Neural cell (in vitro differentiated cells): ENCODE results near the gene METAP1D. TPM values are rescaled to one million over a fixed set of nuclear protein-coding genes. Genes with fewer than 3 reads are reported as not detected.

Source experiments
- H2AFZ ChIP-seq: fragments of 200-600, 300-800 bp; sonication (generic), shearing (Covaris generic); 2 replicates; pipeline ENCODE4 v1.6.0; 2014; ENCODE audit warnings: low read depth, mild to moderate bottlenecking, antibody characterized with exemption, low read length, moderate library complexity
- H3F3A ChIP-seq: fragments of 200-600 bp; shearing (Covaris generic); 2 replicates; pipeline ENCODE4 v1.6.1; 2016; ENCODE audit warnings: mild to moderate bottlenecking, moderate library complexity, mixed read lengths, antibody characterized with exemption, low read length; ENCODE audit not compliant: insufficient read depth, poor library complexity, severe bottlenecking
- H3K27ac ChIP-seq: fragments of 200-600, 300-800 bp; sonication (generic), shearing (Covaris generic); 2 replicates; pipeline ENCODE4 v1.5.1; 2014; ENCODE audit warnings: mild to moderate bottlenecking, low read length, moderate library complexity
- H3K27me3 ChIP-seq: fragments of 300-800, 200-600 bp; sonication (generic), shearing (Covaris generic); 2 replicates; pipeline ENCODE4 v1.6.0; 2014; ENCODE audit warnings: mild to moderate bottlenecking, low read depth, low read length, moderate library complexity; ENCODE audit not compliant: insufficient read depth
- H3K36me3 ChIP-seq: fragments of 300-800, 200-600 bp; sonication (generic), shearing (Covaris generic); 2 replicates; pipeline ENCODE4 v1.5.1; 2014; ENCODE audit warnings: mild to moderate bottlenecking, antibody characterized with exemption, low read length, moderate library complexity; ENCODE audit not compliant: insufficient read depth
- H3K4me2 ChIP-seq: fragments of 300-800, 200-600 bp; sonication (generic), shearing (Covaris generic); 2 replicates; pipeline ENCODE4 v1.6.0; 2014; ENCODE audit warnings: mild to moderate bottlenecking, low read length
- H3K4me3 ChIP-seq: fragments of 300-800, 200-600 bp; sonication (generic), shearing (Covaris generic); 2 replicates; pipeline ENCODE4 v1.5.1; 2014; ENCODE audit warnings: mild to moderate bottlenecking, low read length, moderate library complexity
- H3K79me2 ChIP-seq: fragments of 200-600 bp; shearing (Covaris generic); replicated peaks from 2 replicates; pipeline ENCODE4 v1.6.0; 2014; ENCODE audit warnings: mild to moderate bottlenecking, low read length, moderate library complexity; ENCODE audit not compliant: insufficient read depth
- H3K9ac ChIP-seq: fragments of 300-800, 200-600 bp; sonication (generic), shearing (Covaris generic); 2 replicates; pipeline ENCODE4 v1.6.1; 2016; ENCODE audit warnings: mild to moderate bottlenecking, low read length, mixed read lengths
- H3K9me2 ChIP-seq: fragments of 200-600 bp; shearing (Covaris generic); 2 replicates; pipeline ENCODE4 v1.6.1; 2016; ENCODE audit warnings: mild to moderate bottlenecking, low read length, mixed read lengths; ENCODE audit not compliant: insufficient read depth
- H3K9me3 ChIP-seq: fragments of 200-600, 300-800 bp; sonication (generic), shearing (Covaris generic); 2 replicates; pipeline ENCODE4 v1.6.1; 2016; ENCODE audit warnings: mild to moderate bottlenecking, mixed run types, low read length, moderate library complexity, mixed read lengths
- H4K20me1 ChIP-seq: fragments of 200-600 bp; shearing (Covaris generic); 2 replicates; pipeline ENCODE4 v1.6.1; 2016; ENCODE audit warnings: mild to moderate bottlenecking, mixed run types; ENCODE audit not compliant: insufficient read depth
- CTCF ChIP-seq: fragments of 450-650 bp; IDR thresholded peaks from 2 replicates; pipeline ENCODE4 v1.5.1; 2014; ENCODE audit warnings: antibody characterized with exemption, mild to moderate bottlenecking, moderate library complexity; ENCODE audit not compliant: poor library complexity, severe bottlenecking
- EP300 ChIP-seq: fragments of 450-650 bp; conservative IDR thresholded peaks from 2 replicates; pipeline ENCODE4 v1.6.1; 2014; ENCODE audit warnings: antibody characterized with exemption, mild to moderate bottlenecking, moderate library complexity; ENCODE audit not compliant: poor library complexity, severe bottlenecking
- EZH2 ChIP-seq: fragments of 200-600, 300-800 bp; shearing (Covaris generic), sonication (generic); IDR thresholded peaks from 2 replicates; pipeline ENCODE4 v1.6.1; 2014; ENCODE audit warnings: antibody characterized with exemption, low read length, borderline replicate concordance, mild to moderate bottlenecking; ENCODE audit not compliant: insufficient read depth, poor library complexity, severe bottlenecking
- MXI1 ChIP-seq: fragments of 450-650 bp; conservative IDR thresholded peaks from 2 replicates; pipeline ENCODE4 v1.6.1; 2014; ENCODE audit warnings: antibody characterized with exemption, mild to moderate bottlenecking; ENCODE audit not compliant: poor library complexity, severe bottlenecking
- POLR2AphosphoS5 ChIP-seq: IDR thresholded peaks from 2 replicates; pipeline ENCODE4 v1.6.1; 2012
- RAD21 ChIP-seq: fragments of 450-650 bp; conservative IDR thresholded peaks from 2 replicates; pipeline ENCODE4 v1.6.1; 2014; ENCODE audit warnings: antibody characterized with exemption, mild to moderate bottlenecking, moderate library complexity
- REST ChIP-seq: IDR thresholded peaks from 2 replicates; pipeline ENCODE4 v1.6.1; 2012; ENCODE audit warnings: borderline replicate concordance
- SMC3 ChIP-seq: fragments of 450-650 bp; conservative IDR thresholded peaks from 2 replicates; pipeline ENCODE4 v1.6.1; 2014; ENCODE audit warnings: antibody characterized with exemption, mild to moderate bottlenecking, moderate library complexity; ENCODE audit not compliant: poor library complexity
- TAF1 ChIP-seq: IDR thresholded peaks from 2 replicates; pipeline ENCODE4 v1.6.1; 2012; ENCODE audit warnings: low read depth
- polyA plus RNA-seq: library from polyadenylated mRNA; depleted of rRNA; stranded (reverse); fragments of >200 nt; gene quantifications from 2 replicates; pipeline ENCODE4 v1.2.3, GENCODE V29; 2014

METAP1D gene
- polyA plus RNA-seq, 1 donor from 2014 or later: 5.4 TPM

GRCh38 chr2:172052000-172052983 lies 52.5 kb downstream of the METAP1D start:
- Histone ChIP-seq H3K9me3 (no peaks in the 10 kb centered on the region), H3F3A (peaks cover 2% of the 10 kb centered on the region), H3K27me3 (no peaks in the 10 kb centered on the region)

More at GRCh38 chr2:172052000-172052983, 52.5 kb downstream of the METAP1D start:
- Histone ChIP-seq H3K27ac (no peak overlapping the region), H2AFZ (no peak overlapping the region), H3K9ac (no peak overlapping the region), H3K4me2 (no peak overlapping the region), H4K20me1 (no peaks in the 10 kb centered on the region), H3K79me2 (no peaks in the 10 kb centered on the region), H3K4me3 (no peak overlapping the region), H3K9me2 (no peaks in the 10 kb centered on the region), H3K36me3 (no peaks in the 10 kb centered on the region)
- TF ChIP-seq EP300 (no peak), CTCF (no peak), MXI1 (no peak), SMC3 (no peak), TAF1 (no peak), RAD21 (no peak), REST (no peak), POLR2AphosphoS5 (no peak), EZH2 (no peak)
